Progenitor cell of endocrine pancreas (in vitro differentiated cells): ENCODE data around the gene OSBPL10. TPM values are rescaled to one million over a fixed set of nuclear protein-coding genes. Genes with fewer than 3 reads are reported as not detected.
A peak's percentile ranks its signal among the peaks of the same experiment; 100 is the strongest.

Experiments
- DNase-seq: peaks from one replicate; pipeline ENCODE4 v3.0.0; 2021; ENCODE audit warnings: low spot score; ENCODE audit not compliant: unreplicated experiment
- H3K27ac Mint-ChIP-seq: 2 replicates; pipeline ENCODE4 v1.8.0; 2021; ENCODE audit warnings: mild to moderate bottlenecking, moderate library complexity, mixed read lengths
- H3K27me3 Mint-ChIP-seq: 2 replicates; pipeline ENCODE4 v1.8.0; 2021; ENCODE audit warnings: mixed read lengths
- H3K36me3 Mint-ChIP-seq: 2 replicates; pipeline ENCODE4 v1.8.0; 2022; ENCODE audit warnings: mixed read lengths; ENCODE audit not compliant: insufficient read depth
- H3K4me1 Mint-ChIP-seq: 2 replicates; pipeline ENCODE4 v1.8.0; 2021; ENCODE audit warnings: low read depth, mixed read lengths
- H3K4me3 Mint-ChIP-seq: 2 replicates; pipeline ENCODE4 v1.8.0; 2021; ENCODE audit warnings: low read depth, mild to moderate bottlenecking, moderate library complexity, mixed read lengths
- H3K9me3 Mint-ChIP-seq: 2 replicates; pipeline ENCODE4 v1.8.0; 2021; ENCODE audit warnings: low read depth, mixed read lengths
- total RNA-seq: library from RNA; stranded (reverse); gene quantifications from 2 replicates; pipeline ENCODE4 v1.2.1, GENCODE V29; 2021
- TF ChIP-seq, protein P1 (sequence below): fragments of 200-600 bp; sonication (generic); IDR thresholded peaks from one replicate; pipeline ENCODE4 v1.5.0; 2021; ENCODE audit warnings: antibody characterized with exemption, mild to moderate bottlenecking; ENCODE audit not compliant: unreplicated experiment

The OSBPL10 gene
- total RNA-seq, 1 donor from 2014 or later, result 25.2 TPM

DNA sequence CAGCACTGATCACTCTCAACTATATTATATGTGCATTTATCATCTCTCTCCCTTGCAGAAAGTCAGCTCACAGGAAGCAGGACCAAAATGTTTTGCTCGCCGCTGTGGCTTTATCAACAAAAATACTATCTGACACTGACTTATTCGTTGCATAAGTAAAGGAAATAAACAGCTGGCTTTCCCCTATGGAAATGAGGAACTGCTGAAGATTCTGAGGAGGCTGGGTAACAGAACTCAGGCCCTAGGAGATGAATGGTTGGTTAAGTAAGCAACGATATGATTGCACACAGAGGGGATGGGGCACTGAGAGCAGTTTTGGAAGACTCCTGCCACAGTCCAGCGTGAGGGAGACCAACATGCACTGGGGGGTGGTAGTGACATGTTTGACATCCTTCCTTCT lies 267.2 kb downstream of the OSBPL10 start:
- DNase-seq, result no peak
- Mint-ChIP-seq H3K9me3 (peaks cover 12% of the 10 kb centered on the region), H3K36me3 (peaks cover 9% of the 10 kb centered on the region), H3K4me1 (peaks cover 8% of the 10 kb centered on the region), H3K27me3 (no peaks in the 10 kb centered on the region), H3K4me3 (no peak overlapping the region), H3K27ac (no peak overlapping the region)
- TF ChIP-seq, protein P1, sequence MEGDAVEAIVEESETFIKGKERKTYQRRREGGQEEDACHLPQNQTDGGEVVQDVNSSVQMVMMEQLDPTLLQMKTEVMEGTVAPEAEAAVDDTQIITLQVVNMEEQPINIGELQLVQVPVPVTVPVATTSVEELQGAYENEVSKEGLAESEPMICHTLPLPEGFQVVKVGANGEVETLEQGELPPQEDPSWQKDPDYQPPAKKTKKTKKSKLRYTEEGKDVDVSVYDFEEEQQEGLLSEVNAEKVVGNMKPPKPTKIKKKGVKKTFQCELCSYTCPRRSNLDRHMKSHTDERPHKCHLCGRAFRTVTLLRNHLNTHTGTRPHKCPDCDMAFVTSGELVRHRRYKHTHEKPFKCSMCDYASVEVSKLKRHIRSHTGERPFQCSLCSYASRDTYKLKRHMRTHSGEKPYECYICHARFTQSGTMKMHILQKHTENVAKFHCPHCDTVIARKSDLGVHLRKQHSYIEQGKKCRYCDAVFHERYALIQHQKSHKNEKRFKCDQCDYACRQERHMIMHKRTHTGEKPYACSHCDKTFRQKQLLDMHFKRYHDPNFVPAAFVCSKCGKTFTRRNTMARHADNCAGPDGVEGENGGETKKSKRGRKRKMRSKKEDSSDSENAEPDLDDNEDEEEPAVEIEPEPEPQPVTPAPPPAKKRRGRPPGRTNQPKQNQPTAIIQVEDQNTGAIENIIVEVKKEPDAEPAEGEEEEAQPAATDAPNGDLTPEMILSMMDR, result no peak

DNA sequence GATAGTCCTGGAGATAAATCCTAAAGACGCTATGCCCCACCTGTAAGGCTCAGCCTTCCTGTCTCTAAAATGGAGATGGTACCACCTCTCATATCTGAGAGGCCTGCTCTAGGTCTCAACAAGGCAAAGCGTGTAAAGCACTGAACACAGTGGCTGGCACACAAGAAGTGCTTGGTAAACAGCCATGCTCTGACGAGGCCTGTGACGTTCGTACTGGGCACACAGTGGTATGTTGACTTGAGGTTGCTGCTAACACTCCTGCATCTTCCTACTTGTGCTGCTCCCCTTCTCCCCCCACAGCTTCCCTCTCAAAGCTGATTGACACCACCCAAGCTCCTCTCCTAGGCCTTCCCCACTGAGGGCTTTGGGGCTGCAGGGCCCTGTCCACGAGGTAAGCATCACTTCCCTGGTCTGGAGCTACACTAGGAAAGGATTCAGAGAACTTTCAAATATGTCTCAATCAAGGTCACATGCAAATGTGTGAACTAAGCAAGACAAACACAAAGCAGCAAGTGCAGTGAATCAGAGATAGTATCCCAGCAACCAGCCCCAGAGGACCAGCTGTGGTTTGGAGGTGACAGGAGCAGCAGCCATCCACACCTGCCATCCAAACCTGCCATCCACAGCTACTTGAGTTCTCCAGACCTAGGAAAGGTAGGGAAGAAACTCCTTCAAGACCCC lies 270.8 kb downstream of the OSBPL10 start:
- TF ChIP-seq, protein P1, result no peak
- Mint-ChIP-seq H3K4me3 (no peak overlapping the region), H3K9me3 (peaks cover 12% of the 10 kb centered on the region), H3K36me3 (peaks cover 9% of the 10 kb centered on the region), H3K4me1 (peaks cover 8% of the 10 kb centered on the region), H3K27ac (peak overlapping the region; percentile 15), H3K27me3 (no peaks in the 10 kb centered on the region)
- no peak for DNase-seq

DNA sequence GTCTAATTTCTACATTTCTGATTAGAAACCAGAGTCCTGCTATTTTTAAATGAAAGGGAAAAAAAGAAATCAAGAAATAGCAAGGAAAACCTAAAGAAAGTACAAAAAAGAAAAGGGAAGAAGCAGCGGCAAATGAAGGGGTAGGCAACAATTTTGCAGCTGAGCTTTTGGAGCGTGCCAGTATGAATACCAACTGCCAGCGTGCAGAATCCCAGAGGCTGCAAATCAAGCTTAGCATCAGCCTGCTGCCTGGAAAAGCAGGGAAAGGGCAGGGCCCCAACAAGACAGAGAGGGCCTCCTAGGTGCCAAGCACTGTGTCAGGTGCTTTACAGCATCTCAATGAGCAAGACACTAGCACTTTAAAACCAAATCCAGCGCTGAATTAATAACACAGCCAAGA lies 271.5 kb downstream of the OSBPL10 start:
- H3K27ac Mint-ChIP-seq, result no peak overlapping the region
- H3K4me3 Mint-ChIP-seq, result no peak overlapping the region
- no peaks in the 10 kb centered on the region for H3K27me3 Mint-ChIP-seq
- TF ChIP-seq, protein P1, result no peak
- H3K36me3 Mint-ChIP-seq, result peaks cover 9% of the 10 kb centered on the region
- H3K9me3 Mint-ChIP-seq, result peaks cover 12% of the 10 kb centered on the region
- no peak for DNase-seq
- H3K4me1 Mint-ChIP-seq, result peaks cover 8% of the 10 kb centered on the region

DNA sequence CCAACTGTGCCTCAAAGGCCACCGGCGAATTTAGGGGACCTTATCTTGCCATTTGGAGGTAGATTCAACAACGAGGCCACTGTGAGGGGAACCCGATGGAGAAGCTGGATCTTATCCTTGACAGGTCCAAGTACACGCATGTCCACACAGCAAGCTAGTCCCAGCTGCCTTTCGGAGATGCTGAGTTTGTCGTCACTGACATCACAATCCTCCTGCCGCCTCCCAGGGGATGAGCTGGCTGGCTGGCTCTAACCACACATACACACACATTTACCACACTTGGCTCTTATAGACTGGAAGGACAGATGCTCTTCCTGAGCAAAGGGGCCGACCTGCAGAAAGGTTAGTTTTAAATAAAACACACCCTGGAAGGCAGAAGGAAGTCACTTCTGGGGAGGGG lies 272.1 kb downstream of the OSBPL10 start:
- Mint-ChIP-seq H3K27ac (peak overlapping the region; percentile 51), H3K4me1 (peaks cover 8% of the 10 kb centered on the region), H3K36me3 (peaks cover 9% of the 10 kb centered on the region), H3K9me3 (peaks cover 12% of the 10 kb centered on the region), H3K27me3 (no peaks in the 10 kb centered on the region), H3K4me3 (no peak overlapping the region)
- TF ChIP-seq, protein P1, result no peak
- DNase-seq, result no peak

DNA sequence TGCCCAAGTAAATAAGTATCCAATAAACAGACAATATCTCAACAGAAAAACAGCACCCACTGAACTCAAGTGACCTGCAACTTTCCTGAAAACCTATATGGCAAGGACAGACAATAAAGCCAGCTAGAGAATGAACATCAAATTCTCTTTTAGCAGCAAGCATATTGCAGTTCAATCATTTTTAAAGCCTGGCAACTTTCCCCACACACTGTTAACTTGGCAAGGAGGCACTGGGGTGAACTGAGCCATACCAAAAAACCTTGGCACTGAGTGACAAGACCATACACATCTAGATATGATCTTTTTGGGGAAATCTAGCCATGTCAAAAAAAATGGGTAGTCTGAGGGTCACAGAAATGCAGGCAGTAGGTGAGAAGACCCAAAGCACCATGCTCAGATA lies 273.8 kb downstream of the OSBPL10 start:
- peaks cover 3% of the 10 kb centered on the region for H3K9me3 Mint-ChIP-seq
- H3K27me3 Mint-ChIP-seq, result no peaks in the 10 kb centered on the region
- peaks cover 8% of the 10 kb centered on the region for H3K4me1 Mint-ChIP-seq
- no peak for DNase-seq
- H3K27ac Mint-ChIP-seq, result no peak overlapping the region
- H3K36me3 Mint-ChIP-seq, result peaks cover 3% of the 10 kb centered on the region
- TF ChIP-seq, protein P1, result no peak
- no peak overlapping the region for H3K4me3 Mint-ChIP-seq
